Measurements from ENCODE around the gene PELI2.

GRCh38 chr14:56125772-56126636 is 7.8 kb downstream of the PELI2 start:
- TF ChIP-seq, protein P1, sequence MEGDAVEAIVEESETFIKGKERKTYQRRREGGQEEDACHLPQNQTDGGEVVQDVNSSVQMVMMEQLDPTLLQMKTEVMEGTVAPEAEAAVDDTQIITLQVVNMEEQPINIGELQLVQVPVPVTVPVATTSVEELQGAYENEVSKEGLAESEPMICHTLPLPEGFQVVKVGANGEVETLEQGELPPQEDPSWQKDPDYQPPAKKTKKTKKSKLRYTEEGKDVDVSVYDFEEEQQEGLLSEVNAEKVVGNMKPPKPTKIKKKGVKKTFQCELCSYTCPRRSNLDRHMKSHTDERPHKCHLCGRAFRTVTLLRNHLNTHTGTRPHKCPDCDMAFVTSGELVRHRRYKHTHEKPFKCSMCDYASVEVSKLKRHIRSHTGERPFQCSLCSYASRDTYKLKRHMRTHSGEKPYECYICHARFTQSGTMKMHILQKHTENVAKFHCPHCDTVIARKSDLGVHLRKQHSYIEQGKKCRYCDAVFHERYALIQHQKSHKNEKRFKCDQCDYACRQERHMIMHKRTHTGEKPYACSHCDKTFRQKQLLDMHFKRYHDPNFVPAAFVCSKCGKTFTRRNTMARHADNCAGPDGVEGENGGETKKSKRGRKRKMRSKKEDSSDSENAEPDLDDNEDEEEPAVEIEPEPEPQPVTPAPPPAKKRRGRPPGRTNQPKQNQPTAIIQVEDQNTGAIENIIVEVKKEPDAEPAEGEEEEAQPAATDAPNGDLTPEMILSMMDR (IDR thresholded peaks at IDR 0.05 in 4 of 5, conservative IDR thresholded peaks at IDR 0.05 in 1 of 5), result no peak
- TF ChIP-seq POLR2A (IDR thresholded peaks at IDR 0.05), result no peak
